ENCODE results near the gene LPCAT2.

- TF ChIP-seq CTCF (IDR thresholded peaks at IDR 0.05; ENCODE audit: low read depth, low read length), result no peak
- TF ChIP-seq MYC (IDR thresholded peaks at IDR 0.05; ENCODE audit: low read depth, low read length), result no peak
Observed at GRCh38 chr16:55508271-55508921, 476 bp upstream of the LPCAT2 start.

Measured in NB4 (cell line).